KG1 (cell line): ENCODE measurements around the gene NT5DC4.

ENCODE experiments used
- DNase-seq: peaks from one replicate; lab custom pipeline; 2025; lab: John Stamatoyannopoulos, UW

Gene NT5DC4

DNA sequence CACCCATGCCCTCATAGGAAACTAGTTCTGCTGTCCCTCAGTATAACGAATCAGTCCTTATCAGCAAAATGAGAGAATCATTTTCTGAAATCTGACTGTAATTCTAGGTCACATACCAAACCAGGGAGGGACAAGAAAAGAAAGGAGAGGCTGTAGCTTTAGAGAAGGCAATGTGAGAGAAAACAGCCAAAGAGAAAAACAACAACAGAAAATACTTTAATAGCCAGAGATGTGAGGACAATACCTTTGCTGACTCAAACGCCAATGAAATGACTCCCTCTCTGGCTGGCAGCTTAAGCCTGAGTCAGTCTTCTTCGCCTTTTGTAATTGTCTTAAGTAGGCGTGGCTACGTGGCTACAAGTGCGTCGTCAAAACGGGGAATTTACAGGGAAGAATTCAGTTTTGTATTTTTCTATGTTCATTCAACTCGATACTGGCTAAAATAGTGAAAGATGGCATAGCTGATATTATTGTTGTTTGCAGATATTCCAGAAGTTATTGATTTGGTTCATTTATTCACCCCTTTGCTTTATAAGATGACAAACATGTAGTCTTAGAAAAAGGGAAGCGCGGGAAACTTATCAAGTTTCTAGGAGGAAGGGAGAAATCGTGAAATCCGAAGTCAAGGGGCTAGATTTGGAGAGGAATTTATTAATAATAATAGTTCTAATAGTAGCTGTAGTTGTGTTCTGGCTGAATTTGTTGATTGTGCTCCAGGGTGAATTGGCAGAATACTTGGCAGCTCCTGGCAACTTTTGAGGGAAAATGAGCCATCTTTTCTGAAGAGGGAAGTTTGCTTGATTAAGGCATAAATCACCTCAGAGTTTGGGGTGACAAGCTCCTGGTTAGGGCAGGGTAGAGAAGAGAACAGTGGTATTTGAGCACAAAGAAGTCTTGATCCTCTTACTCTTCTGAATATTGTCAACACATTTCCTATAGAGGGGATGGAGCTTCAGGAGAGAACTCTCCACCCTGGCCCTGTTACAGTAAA is 63.7 kb downstream of the NT5DC4 start, which contains the start of gene IL1A:
IL1A (minus strand) TSS at position 295 of the 991 bp plus-strand sequence. CDS start 723 bp downstream, outside the sequence.
- no peak for DNase-seq

DNA sequence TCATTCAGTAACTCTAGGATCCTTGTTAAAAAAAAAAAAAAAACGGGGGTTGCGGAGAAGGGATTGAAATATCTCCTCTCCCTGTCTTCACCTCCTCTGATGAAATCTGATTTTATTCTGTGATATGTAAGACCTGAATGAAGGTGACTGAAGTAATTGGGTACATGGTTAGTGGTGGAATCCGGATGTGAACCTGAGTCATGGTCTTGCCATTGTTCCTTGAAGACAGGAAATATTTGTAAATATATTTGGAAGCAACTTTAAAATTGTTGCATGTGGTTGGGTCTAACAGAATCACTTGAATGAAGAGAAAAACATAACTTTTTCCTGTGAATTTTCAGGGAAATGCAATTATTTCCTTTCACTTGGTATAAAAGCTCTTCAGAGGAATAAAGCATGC is 66.5 kb downstream of the NT5DC4 start:
- DNase-seq: no peak

DNA sequence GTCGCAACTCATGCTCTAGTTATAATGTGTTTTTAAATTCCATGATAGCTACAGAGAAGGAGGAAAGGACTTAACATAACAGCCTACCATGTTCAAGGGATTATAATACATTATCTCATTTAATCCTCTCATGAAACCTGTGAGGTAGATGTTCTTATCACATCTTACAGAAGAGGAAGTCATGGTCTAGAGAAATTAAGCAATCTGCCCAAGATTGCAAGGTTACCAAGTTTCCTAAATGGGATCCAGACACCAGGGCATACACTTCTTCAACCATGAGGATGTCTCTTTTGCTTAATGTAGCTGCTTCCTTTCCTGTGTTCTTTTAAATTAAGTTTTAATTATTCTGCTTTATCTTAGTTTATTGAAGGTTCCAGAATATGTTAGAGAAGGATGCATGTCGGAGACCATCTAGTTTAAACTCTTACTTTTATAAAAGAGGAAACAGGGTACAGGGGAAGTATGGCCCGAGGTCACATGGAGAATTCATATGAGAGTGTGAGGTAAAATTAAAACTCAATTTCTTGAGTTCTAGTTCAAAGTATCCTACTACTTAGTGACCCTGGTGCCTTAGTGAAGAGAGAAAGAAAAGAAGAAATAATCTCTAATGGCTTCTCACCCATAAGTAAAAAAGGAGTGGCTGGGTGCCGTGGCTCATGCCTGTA is 67.0 kb downstream of the NT5DC4 start:
- DNase-seq: no peak

DNA sequence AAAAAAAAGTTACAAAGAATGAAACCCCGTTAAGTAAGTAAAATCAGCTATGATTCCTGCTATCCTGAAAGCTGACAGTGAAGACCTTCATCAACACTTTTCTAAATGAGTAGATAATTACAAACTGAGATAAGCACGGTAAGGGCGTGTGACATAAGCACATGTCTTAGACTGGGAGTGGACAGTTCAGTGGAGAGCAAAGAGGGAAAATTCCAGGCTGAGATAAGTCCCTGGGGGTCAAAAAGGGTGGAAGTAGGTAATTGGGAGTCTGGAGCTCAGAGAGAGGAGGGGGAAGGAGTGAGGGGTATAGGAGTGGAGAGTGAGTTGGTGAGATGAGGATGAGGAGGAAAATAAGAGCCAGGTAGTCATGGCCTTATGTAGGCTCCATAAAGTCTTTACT is 67.8 kb downstream of the NT5DC4 start:
- no peak for DNase-seq
